ENCODE measurements around the gene CELSR3.

DNA sequence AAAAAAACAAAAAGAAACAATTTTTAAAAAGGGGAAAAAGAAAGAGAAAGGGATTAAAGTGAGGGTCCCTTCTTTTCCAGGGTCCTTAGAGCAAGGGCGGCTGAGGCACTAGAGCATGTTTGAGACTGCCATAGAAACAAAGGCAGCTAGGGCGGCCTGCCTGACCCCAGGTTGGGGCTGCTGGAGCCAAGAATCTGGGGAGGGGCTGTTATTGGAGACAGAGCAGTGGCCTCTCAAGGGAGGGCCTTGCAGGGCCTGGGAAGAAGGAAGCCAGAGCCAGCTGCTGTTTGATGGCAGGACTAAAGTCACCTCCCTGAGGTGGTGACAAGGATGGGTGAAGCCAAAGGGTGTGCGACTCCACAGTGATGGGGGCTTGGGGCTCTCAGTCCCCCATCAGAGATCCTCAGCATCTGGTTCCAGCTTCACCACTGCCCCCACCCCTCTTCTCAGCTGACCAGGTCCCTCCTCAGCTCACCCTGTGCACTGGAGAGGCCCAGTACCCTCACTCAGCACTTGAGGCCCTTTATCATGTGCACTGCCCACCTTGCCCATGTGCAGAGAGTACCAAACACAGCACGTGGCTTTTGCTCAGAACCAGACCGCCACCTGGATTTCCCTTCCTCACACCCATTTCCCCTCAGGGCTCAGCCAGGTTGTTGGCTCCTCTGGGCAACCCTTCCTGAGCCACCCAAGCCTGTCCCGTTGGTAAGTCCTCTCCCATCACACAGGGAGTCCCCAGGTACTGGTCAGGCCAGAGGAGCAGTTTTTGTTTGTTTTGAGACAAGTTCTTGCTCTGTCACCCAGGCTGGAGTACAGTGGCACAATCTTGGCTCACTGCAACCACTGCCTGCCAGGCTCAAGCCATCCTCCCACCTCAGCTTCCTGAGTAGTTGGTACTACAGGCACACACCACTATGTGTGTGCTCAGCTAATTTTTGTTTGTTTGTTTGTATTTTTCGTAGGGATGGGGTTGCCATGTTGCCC is 42.9 kb downstream of the CELSR3 start:
- TF ChIP-seq, protein P1, sequence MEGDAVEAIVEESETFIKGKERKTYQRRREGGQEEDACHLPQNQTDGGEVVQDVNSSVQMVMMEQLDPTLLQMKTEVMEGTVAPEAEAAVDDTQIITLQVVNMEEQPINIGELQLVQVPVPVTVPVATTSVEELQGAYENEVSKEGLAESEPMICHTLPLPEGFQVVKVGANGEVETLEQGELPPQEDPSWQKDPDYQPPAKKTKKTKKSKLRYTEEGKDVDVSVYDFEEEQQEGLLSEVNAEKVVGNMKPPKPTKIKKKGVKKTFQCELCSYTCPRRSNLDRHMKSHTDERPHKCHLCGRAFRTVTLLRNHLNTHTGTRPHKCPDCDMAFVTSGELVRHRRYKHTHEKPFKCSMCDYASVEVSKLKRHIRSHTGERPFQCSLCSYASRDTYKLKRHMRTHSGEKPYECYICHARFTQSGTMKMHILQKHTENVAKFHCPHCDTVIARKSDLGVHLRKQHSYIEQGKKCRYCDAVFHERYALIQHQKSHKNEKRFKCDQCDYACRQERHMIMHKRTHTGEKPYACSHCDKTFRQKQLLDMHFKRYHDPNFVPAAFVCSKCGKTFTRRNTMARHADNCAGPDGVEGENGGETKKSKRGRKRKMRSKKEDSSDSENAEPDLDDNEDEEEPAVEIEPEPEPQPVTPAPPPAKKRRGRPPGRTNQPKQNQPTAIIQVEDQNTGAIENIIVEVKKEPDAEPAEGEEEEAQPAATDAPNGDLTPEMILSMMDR (IDR thresholded peaks at IDR 0.05), result no peak
- no peak for TF ChIP-seq POLR2AphosphoS5 (IDR thresholded peaks at IDR 0.05; ENCODE audit: low read depth, low read length)
- TF ChIP-seq, protein P2, sequence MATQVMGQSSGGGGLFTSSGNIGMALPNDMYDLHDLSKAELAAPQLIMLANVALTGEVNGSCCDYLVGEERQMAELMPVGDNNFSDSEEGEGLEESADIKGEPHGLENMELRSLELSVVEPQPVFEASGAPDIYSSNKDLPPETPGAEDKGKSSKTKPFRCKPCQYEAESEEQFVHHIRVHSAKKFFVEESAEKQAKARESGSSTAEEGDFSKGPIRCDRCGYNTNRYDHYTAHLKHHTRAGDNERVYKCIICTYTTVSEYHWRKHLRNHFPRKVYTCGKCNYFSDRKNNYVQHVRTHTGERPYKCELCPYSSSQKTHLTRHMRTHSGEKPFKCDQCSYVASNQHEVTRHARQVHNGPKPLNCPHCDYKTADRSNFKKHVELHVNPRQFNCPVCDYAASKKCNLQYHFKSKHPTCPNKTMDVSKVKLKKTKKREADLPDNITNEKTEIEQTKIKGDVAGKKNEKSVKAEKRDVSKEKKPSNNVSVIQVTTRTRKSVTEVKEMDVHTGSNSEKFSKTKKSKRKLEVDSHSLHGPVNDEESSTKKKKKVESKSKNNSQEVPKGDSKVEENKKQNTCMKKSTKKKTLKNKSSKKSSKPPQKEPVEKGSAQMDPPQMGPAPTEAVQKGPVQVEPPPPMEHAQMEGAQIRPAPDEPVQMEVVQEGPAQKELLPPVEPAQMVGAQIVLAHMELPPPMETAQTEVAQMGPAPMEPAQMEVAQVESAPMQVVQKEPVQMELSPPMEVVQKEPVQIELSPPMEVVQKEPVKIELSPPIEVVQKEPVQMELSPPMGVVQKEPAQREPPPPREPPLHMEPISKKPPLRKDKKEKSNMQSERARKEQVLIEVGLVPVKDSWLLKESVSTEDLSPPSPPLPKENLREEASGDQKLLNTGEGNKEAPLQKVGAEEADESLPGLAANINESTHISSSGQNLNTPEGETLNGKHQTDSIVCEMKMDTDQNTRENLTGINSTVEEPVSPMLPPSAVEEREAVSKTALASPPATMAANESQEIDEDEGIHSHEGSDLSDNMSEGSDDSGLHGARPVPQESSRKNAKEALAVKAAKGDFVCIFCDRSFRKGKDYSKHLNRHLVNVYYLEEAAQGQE (IDR thresholded peaks at IDR 0.05; ENCODE audit: insufficient read depth in 1 of 2, low read depth in 2 of 2, low read length in 1 of 2), result no peak
- no peak for TF ChIP-seq TCF7L2 (IDR thresholded peaks at IDR 0.05; ENCODE audit: low read depth, low read length)
- no peak for TF ChIP-seq SIN3A (IDR thresholded peaks at IDR 0.05; ENCODE audit: borderline replicate concordance, insufficient read depth, low read depth, low read length)
